ENCODE measurements around the gene UBE2J2.

UBE2J2 gene

GRCh38 chr1:1239227-1239613 is 34.4 kb downstream of the UBE2J2 start:
- no peak for DNase-seq

- no peak for DNase-seq
Measured at GRCh38 chr1:1238702-1239178, 34.9 kb downstream of the UBE2J2 start.

- DNase-seq = no peak
Measured at GRCh38 chr1:1237874-1238701, 35.6 kb downstream of the UBE2J2 start.

- no peak for DNase-seq
Measured at GRCh38 chr1:1236945-1237873, 36.4 kb downstream of the UBE2J2 start.

GRCh38 chr1:1236176-1236763 is 37.4 kb downstream of the UBE2J2 start:
- DNase-seq = no peak

GRCh38 chr1:1235016-1235744 is 38.5 kb downstream of the UBE2J2 start:
- DNase-seq = no peak

- DNase-seq = no peak
Measured at GRCh38 chr1:1234180-1234808, 39.4 kb downstream of the UBE2J2 start.

GRCh38 chr1:1233567-1233892 is 40.1 kb downstream of the UBE2J2 start:
- DNase-seq = no peak

- no peak for DNase-seq
Measured at GRCh38 chr1:1232796-1233566, 40.7 kb downstream of the UBE2J2 start.

GRCh38 chr1:1232208-1232795 is 41.4 kb downstream of the UBE2J2 start, which contains the start of gene B3GALT6:
B3GALT6 (plus strand) TSS chr1:1232237; CDS start chr1:1232279, 42 bp downstream.
- DNase-seq = no peak

GRCh38 chr1:1231400-1232207 is 42.0 kb downstream of the UBE2J2 start, which contains the start of gene SDF4:
SDF4 (minus strand) TSS chr1:1232001; CDS start chr1:1228772, 3,229 bp downstream.
- peak; percentile 97 for DNase-seq

- DNase-seq = no peak
Measured at GRCh38 chr1:1230656-1231399, 42.8 kb downstream of the UBE2J2 start.

GRCh38 chr1:1229770-1230169 is 43.9 kb downstream of the UBE2J2 start:
- DNase-seq = no peak

GRCh38 chr1:1228596-1229321 is 44.9 kb downstream of the UBE2J2 start:
- no peak for DNase-seq

GRCh38 chr1:1228187-1228586 is 45.5 kb downstream of the UBE2J2 start:
- no peak for DNase-seq

- no peak for DNase-seq
Measured at GRCh38 chr1:1227386-1227785, 46.3 kb downstream of the UBE2J2 start.

- DNase-seq = no peak
Measured at GRCh38 chr1:1226566-1227362, 46.9 kb downstream of the UBE2J2 start.

Data from central memory CD4-positive, alpha-beta T cell (primary cell).